Adrenal gland (tissue), 5 donors: ENCODE measurements around the gene ATXN2.

Experiments used
- POLR2A ChIP-seq, 2 donors: fragments of 450-650 bp; IDR thresholded peaks; one replicate each; pipeline ENCODE4 v1.6.1; 2017; ENCODE audit warnings: antibody characterized with exemption in 2 of 2, mild to moderate bottlenecking in 2 of 2, moderate library complexity in 1 of 2
- TF ChIP-seq, protein P1 (sequence below), 6 experiments: fragments of 450-650 bp in 4 of 6; fragments of 200-600 bp in 2 of 6; sonication (generic) in 1 of 6; IDR thresholded peaks; 1 replicate in 5 of 6; 2 replicates in 1 of 6; pipeline versions ENCODE4 v1.5.1 to v1.8.0; 2016 to 2021; ENCODE audit warnings: antibody characterized with exemption in 6 of 6, mild to moderate bottlenecking in 2 of 6, moderate library complexity in 1 of 6
- donor health status: DM: no; HTN: no; CAD: no.

DNA sequence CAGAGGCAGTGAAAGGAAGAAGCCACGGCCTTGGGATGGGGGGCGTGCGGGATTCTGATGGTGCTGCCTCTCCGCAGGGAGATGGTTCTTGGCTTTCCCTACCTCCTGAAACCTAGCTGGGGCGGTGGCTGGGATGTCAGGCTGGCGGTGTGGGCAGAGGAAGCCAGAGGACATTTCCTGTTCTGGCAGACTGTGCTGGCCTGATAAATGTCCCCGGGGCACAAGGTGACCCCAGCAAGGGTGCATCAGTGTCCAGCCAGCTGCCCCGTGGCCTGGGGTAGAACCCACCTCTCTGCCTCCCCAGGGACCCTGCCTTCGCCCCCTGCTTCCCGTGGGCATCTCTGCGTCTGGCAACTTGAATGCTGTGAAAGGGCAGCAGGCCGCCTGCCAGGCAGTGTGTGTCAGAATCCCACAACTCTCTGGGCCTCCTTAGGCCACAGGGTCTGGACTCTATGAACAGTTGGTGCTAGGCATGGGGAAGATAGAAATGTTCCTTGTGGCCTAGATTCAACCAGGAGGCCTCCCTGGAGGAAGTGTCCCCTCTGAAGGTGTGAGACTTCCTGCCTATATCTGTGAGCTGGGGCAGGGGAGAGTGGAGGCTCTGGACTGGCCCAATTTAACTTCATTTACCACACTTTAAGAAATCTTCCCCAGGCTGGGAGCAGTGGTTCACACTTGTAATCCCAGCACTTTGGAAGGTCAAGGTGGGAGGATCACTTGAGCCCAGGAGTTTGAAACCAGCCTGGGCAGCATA is 188.5 kb downstream of the ATXN2 start:
- TF ChIP-seq, protein P1, sequence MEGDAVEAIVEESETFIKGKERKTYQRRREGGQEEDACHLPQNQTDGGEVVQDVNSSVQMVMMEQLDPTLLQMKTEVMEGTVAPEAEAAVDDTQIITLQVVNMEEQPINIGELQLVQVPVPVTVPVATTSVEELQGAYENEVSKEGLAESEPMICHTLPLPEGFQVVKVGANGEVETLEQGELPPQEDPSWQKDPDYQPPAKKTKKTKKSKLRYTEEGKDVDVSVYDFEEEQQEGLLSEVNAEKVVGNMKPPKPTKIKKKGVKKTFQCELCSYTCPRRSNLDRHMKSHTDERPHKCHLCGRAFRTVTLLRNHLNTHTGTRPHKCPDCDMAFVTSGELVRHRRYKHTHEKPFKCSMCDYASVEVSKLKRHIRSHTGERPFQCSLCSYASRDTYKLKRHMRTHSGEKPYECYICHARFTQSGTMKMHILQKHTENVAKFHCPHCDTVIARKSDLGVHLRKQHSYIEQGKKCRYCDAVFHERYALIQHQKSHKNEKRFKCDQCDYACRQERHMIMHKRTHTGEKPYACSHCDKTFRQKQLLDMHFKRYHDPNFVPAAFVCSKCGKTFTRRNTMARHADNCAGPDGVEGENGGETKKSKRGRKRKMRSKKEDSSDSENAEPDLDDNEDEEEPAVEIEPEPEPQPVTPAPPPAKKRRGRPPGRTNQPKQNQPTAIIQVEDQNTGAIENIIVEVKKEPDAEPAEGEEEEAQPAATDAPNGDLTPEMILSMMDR (IDR thresholded peaks at IDR 0.05): no peak
- no peak for TF ChIP-seq POLR2A (IDR thresholded peaks at IDR 0.05)
